GM18870 (cell line): ENCODE data around the gene ITPRIPL2.

Source experiments
- ATAC-seq: cut with Tn5 transposase; IDR thresholded peaks from one replicate; pipeline ENCODE4 v1.9.1; 2021; ENCODE audit warnings: moderate library complexity; ENCODE audit not compliant: unreplicated experiment

The ITPRIPL2 gene

GRCh38 chr16:19093631-19094541 lies 19.9 kb upstream of the ITPRIPL2 start:
- ATAC-seq: no peak

- no peak for ATAC-seq
These were observed 19.0 kb upstream of the ITPRIPL2 start for GRCh38 chr16:19094542-19095365.

- no peak for ATAC-seq
These were observed 18.1 kb upstream of the ITPRIPL2 start for GRCh38 chr16:19095654-19096053.

GRCh38 chr16:19098173-19098572 lies 15.6 kb upstream of the ITPRIPL2 start:
- no peak for ATAC-seq

GRCh38 chr16:19102187-19102872 lies 11.4 kb upstream of the ITPRIPL2 start:
- no peak for ATAC-seq

- ATAC-seq: no peak
These were observed 9.2 kb upstream of the ITPRIPL2 start for GRCh38 chr16:19104607-19105006.

- ATAC-seq: no peak
These were observed 8.6 kb upstream of the ITPRIPL2 start for GRCh38 chr16:19105131-19105530.

GRCh38 chr16:19105891-19106624 lies 7.7 kb upstream of the ITPRIPL2 start:
- ATAC-seq: no peak

GRCh38 chr16:19106625-19107020 lies 7.1 kb upstream of the ITPRIPL2 start:
- no peak for ATAC-seq

GRCh38 chr16:19108409-19109287 lies 5.1 kb upstream of the ITPRIPL2 start:
- no peak for ATAC-seq

GRCh38 chr16:19109288-19109664 lies 4.5 kb upstream of the ITPRIPL2 start:
- ATAC-seq: no peak

GRCh38 chr16:19110537-19111360 lies 3.0 kb upstream of the ITPRIPL2 start:
- ATAC-seq: no peak

- no peak for ATAC-seq
These were observed 1.7 kb upstream of the ITPRIPL2 start for GRCh38 chr16:19112099-19112407.

GRCh38 chr16:19114359-19115147 lies 789 bp downstream of the ITPRIPL2 start:
- no peak for ATAC-seq

GRCh38 chr16:19115148-19116021 lies 1.6 kb downstream of the ITPRIPL2 start:
- no peak for ATAC-seq

GRCh38 chr16:19116711-19117449 lies 3.1 kb downstream of the ITPRIPL2 start:
- ATAC-seq: no peak
